Hematopoietic multipotent progenitor cell treated with erythropoietin and hydrocortisone succinate and interleukin-3 and kit ligand, for 15 days (in vitro differentiated cells): Measurements from ENCODE around the gene C18orf32.
"Not testable (repeated sequence)": the region's sequence is repeated elsewhere in the genome, so short reads cannot be mapped to it uniquely, and the experiment has no call there.

Experiments used
- DNase-seq: peaks from one replicate; pipeline ENCODE4 v3.0.0-alpha.2; 2015; ENCODE audit warnings: low spot score

Gene C18orf32

DNA sequence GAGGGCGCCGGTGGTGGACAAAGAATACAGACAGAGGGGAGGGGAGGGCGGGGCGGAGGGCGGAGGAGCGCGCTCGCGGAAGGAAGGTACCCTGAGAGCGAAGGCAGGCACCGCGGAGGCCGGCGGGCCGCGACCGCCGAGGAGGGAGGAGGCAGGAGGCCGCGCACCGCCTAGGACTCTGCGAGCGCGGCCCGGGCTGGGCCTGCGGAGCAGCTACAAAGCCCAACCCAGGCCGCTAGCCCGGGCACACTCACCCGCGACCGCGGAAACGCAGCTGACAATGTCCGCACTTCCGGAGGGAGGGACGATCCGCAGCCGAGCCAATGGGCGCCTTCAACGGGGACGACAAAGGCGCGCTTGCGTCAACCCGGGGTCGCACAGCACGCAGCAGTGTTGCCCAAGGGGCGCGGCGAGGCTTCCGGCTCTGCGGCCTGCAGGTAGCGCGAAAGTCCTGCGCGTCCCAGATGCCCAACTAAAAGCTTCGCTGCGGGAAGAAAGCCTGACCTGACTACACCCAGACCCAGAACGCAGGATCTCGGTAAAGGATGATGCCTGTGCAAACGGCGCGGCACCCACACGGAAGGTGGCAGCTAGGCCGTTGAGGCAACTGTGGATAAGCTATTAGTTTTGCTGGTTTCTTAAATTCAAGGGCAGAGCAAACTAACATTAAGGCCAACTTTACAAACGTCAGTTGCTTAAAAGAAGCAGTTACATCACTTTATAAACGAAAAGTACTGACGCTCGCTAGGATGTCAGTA, at the start of gene C18orf32:
TSS of gene C18orf32 (minus strand) at position 282 of the 758 bp plus-strand sequence. CDS start 3,486 bp downstream, outside the sequence.
- peak; percentile 84 for DNase-seq

DNA sequence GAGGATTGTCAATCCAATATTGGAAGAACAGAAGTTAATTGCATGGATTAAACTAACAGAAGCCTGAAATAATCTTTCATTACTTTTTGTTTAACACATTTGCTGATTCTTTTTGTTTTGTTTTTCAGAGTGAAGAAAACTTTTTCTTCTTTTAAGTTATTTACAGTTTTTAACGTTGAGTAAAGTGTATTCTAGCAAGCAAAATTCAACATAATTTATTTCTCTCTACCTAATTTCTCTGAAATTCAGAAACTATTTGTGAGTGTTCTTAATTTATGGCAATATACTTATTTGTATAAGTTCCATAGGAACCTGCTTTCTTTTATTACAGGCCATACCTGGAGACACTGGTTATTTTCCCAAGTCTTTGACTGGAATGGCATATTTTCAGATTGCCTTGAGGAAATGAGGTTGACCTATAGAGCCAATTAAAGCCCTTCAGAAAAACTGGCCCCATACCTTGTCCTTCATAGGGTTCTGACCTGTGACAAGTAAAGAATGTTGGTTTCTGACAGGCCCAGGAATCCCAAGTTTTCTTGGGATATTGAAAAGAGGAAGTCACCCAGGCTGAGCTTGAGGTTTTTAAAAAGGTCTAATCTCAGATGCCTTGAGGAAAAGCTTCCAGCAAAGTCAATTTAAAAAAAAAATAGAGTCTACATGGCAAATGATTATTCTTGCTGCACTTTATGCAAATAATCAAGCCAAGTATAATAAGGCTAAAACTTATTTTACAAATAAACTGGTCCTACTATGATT, 48.0 kb upstream of the C18orf32 start:
- DNase-seq, result no peak

DNA sequence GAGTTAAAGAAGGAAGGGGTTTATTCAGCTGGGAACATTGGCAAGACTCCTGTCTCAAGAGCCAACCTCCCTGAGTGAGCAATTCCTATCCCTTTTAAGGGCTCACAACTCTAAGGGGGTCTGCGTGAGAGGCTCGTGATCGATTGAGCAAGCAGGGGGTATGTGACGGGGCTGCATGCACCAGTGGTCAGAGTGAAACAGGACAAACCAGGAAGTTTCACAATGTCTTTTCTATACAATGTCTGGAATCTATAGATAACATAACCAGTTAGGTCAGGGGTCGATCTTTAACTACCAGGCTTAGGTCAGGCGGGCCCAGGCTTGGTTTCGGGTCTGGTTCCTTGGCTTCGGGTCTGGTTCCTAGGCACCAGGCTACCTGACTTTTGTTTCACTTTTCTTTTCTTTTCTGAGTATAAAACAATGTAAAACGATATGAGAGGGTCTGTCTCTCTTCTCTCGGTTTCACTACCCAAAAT, 44.7 kb upstream of the C18orf32 start:
- no peak for DNase-seq

DNA sequence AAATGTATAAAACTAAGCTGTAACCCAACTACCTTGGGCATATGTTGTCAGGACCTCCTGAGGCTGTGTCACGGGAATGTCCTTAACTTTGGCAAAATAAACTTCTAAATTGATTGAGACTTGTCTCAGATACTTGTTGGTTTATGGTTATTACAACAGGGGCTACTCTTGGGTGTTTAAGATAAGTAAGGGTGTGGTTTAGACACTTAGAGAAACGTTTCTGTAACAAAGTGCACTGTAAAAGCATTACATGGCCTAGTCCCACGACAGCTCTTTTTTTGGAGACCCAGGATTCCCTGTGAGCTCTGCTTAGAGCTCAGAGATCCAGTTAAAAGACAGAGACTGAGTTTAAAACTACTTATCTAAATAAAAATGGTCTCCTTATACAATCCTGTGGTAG, 42.6 kb upstream of the C18orf32 start:
- DNase-seq, result no peak

DNA sequence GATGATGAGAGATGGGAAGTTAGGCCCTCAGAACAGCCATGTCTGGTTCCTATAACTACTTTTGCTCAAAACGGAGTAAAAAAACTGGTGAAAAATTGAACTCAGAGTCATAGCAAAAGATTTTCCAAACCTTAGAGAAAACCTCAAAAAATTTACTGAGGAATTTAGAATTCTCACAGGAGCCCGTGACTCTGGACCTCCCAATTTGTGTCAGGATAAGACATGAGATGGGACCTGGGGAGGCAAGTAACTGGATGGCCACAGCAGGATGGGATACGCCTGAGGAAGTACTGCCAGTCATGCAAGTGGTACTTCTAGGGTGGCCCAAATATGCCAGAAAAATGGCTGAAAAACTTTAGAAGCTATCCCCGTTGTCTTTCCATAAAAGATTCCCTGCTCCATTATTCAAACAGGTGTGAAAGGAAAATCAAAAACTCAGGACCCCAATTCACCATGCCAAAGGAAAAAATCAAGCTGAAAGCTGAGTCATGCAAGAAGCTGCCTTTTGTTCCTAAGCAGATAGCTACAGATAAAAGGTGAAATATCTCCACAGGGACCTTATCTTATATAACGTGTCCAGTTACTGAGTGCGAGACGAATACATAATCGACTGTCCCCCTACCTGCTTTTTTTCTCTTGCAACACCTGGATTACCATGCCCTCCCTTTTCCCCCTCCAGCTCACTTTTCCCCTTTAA, 40.7 kb upstream of the C18orf32 start:
- no peak for DNase-seq

DNA sequence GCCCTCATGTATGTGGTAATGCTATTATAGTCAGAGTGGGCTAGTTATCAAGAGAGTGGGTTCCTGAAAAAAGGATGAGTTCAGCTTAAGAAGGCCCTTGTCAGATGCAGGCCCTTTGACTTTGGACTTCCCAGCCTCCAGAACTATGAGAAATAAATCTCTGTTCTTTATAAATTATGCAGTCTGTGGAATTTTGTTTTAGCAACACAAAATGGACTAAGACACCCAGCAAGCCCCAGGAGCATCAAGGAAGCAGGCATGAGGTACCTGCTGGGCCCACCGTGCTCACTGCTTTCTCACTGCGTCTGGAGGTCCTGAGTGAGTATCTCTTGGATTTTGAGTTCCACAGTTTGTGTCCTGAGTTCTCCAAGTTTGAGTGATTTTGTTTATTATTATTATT, 38.9 kb upstream of the C18orf32 start:
- DNase-seq, result no peak

DNA sequence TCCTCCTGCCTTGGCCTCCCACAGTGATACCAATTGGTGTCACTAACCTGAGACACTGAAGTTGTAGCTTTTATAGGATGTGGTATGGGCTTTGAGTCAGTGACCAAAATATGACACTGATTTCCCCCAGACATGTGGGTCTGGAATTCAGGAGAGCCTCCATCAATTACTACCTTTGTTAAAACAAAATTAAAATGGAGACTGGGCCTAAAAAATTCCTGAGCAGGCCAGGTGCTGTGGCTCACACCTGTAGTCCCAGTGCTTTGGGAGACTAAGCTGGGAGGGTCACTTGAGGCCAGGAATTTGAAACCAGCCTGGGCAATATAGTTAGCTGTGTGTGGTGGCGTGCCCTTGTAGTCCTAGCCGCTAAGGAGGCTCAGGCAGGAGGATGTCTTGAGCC, 37.9 kb upstream of the C18orf32 start:
- no peak for DNase-seq

DNA sequence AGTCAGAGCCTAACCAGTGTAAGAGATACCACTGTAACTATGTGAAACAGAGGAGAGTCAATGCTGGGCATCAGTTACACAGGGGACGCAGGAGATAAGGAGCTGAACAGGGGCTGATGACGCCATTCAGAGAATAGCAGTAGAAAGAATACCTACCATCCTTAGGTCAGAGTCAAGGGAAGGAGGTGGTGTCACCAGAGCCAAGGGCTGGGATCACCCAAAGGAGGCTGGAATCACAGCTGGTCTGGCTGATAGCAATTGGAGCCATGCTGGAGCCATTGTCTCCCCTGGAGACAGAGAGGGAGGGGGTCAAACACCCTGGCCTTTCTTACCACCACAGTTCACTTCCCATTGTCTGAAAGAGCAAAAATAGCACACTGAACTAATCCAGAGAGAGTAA, 37.3 kb upstream of the C18orf32 start:
- no peak for DNase-seq

DNA sequence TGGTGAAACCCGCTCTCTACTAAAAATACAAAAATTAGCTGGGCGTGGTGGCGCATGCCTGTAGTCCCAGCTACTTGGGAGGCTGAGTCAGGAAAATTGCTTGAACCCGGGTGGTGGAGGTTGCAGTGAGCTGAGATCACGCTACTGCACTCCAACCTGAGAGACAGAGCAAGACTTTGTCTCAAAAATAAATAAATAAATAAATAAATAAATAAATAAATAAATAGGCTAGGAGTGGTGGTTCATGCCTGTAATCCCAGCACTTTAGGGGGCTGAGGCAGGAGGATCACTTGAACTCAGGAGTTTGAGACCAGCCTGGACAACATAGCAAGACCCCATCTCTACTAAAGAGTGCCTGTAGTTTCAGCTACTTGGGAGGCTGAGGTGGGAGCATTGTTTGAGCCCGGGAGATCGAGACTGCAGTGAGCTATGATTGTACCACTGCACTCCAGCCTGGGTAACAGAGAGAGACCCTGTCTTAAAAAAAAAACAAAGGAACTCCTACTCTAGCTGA, 36.6 kb upstream of the C18orf32 start:
- DNase-seq, result not testable (repeated sequence)

DNA sequence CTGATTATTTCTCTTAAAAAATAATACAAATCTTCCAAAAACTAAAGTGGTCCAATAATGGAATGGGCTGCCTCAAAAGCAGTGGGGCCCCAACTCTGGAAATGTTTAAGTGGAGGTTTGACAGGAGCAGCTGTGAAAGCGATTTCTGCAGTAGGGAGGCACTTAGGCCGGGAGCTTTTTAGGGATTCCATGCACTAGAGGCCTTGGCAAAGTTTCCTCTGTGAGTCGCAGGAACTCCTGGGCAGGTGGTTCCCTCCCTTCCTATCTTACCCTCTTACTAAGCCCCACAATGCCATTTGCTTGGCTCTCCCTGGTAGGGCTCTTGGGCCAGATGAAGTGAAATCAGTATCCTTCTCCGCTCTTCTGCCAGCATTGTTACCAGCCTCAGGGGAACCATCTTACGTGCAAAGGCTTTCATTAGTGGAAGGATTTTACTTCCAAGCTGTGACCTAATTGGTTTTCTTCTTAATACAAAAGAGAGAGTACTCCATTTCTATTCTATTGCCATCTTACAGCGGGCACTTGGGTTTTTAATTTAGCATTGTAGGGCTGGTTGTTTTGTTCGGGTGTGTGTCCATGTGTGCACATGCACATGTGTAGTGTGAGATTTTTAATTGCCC, 34.3 kb upstream of the C18orf32 start:
- no peak for DNase-seq

DNA sequence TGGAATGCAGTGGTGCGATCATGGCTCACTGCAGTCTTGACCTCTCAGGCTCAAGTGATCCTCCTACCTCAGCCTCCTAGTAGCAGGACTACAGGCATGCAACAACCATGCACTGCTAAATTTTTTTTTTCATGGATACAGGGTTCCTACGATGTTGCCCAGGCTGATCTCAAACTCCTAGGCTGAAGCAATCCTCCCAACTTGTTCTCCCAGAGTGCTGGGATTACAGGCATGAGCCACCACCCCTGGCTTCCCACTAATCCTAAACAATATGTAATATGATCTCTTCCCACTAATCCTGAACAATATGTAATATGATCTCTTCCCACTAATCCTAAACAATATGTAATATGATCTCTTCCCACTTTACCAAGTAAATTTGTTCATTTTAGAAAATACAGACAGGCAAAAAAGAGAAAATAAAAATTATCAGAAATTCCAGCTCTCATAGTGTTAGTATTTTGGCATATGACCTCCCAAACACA, 33.7 kb upstream of the C18orf32 start:
- no peak for DNase-seq

DNA sequence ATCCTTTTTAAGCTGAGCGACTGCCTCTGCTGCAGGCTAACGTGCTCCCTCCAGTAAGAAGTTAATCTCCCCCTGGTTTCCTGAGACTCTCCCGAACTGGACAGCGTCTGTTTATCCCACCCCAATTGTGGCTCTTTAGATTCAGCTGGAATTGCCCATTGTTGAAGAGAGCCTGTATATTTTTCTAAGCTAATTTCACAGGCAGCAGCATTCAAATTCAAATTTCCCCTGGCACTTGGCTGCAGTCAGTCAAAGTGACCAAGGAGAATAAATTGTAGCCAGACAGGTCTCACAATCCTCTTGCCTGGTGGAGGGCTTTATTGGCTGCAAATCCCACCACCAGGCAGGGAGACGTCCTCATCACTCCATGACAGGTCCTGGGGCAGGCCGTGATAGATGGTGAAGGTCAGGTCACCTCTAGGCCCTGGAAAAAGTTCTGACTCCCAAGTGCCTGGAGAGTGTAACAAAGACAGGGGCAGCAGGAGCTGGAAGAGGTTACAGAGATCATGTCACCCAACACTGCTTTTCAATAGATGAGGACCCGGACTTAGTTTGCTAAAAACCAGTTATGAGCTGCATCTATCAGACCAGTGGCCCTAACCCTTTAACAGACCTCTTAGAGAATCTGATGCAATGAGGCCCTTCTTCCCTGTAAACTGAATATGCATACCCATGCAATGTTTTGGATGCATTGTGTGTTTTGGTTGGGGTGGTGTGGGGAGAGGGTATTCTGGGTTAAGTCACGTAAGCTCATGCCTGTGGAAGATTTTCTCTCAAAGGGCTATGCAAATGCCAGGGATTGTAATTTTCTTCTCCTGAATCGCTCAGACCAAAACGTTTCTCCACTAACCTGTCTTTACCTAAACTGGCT, 32.3 kb upstream of the C18orf32 start:
- no peak for DNase-seq

DNA sequence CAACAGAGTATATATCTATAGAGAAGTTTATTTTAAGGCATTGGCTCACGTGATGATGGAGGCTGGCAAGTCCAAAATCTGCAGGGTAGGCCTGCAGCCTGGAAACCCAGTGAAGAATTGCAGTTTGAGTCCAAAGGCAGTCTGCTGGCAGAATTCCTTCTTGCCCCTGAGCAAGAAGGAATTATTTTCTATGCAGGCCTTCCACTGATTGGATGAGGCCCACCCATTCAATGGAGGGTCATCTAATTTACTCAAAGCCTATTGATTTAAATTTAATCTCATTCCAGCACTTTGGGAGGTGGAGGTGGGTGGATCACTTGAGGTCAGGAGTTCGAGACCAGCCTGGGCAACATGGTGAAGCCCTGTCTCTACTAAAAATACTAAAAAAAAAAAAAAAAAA, 30.4 kb upstream of the C18orf32 start:
- no peak for DNase-seq

DNA sequence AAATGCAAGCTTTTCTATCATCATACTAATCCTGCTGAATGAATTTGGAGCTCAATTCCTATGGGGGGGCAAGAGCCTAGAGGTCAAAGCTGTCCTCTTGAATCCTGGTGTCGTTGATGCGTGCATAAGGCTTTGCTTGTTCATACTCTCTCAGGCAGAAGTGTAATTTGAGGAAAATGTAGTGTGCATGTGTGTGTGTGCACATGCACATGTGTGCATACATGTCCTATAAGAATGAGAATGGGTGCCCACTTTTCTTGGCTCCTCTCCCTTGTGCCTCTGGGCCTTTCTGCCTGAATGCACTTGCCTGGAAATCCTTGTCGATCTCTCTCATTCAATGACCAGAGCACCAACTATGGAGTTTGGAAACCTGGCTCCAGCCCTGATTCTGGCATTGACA, 28.5 kb upstream of the C18orf32 start:
- DNase-seq, result no peak

DNA sequence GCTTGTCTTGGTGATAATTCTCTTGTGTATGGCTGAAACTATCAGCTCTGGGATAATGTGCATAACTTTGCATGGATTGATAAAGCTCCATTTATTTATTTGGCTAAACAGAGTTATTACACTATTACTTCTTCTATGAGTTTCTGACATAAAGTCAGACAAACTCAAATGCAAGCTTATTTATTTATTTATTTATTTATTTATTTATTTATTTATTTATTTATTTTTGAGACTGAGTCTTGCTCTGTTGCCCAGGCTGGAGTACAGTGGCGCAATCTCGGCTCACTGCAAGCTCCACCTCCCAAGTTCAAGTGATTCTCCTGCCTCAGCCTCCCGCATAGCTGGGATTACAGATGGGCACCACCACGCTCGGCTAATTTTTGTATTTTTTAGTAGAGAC, 28.0 kb upstream of the C18orf32 start:
- not testable (repeated sequence) for DNase-seq

DNA sequence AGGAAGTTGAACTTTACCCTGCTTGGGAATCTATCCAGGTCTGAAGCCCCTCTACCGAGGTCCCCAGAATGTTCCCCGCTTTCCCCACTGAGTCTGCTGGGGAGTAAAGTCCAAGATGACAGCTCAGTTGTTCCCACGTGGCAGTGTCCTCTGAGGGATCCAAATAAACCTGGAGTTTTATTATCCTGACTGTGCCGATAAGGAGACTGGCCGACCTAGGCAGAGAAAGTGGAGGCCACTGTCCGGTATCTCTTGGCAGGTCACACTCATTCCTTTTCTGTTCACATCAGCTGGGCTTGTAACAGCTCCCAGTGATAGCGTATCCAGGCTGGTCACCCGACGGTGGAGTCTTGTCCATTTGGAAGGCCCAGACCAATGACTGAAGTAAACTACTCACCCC, 27.5 kb upstream of the C18orf32 start:
- no peak for DNase-seq

DNA sequence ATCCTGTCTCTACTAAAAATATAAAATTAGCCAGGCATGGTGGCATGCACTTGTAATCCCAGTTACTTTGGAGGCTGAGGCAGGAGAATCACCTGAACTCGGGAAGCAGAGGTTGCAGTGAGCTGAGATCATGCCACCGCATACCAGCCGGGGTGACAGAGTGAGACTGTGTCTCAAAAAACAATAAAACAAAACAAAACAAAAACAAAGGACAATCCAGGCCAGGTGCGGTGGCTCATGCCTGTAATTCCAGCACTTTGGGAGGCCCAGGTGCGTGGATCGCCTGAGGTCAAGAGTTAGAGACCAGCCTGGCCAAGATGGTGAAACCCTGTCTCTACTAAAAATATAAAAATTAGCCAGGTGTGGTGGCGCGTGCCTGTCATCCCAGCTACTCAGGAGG, 25.8 kb upstream of the C18orf32 start:
- not testable (repeated sequence) for DNase-seq

DNA sequence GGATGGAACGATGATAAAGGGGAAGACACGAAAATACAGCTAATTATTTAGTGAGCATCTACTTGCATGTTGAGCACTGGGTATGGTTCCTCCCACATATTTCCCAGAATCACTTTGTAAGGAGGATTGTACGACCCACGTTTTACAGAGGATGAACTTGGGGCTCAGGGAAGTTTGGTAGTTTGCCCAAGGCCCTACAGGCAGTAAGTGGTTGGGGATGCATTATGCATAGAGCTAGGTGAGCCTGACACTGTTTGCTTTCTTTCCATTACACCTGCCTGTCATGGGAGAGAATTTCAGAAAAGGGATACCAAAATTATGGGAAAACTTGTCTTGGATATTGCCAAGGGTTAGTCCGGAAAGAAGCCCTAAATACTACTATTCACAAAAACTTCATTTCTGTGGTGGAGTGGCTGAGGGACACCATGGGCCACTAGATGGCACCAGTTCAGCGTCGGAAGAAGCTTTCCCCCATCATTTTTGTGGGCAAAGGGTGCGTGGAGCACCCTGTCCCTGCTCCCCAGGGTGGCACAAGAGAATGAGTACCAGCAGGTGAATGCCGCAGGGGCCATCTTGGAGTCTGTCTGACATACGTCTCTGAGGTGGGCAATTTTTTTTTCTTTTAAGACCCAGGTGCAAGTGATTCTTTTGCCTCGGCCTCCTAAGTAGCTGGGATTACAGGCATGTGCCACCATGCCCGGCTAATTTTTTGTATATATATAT, 23.5 kb upstream of the C18orf32 start:
- DNase-seq, result peak; percentile 50

DNA sequence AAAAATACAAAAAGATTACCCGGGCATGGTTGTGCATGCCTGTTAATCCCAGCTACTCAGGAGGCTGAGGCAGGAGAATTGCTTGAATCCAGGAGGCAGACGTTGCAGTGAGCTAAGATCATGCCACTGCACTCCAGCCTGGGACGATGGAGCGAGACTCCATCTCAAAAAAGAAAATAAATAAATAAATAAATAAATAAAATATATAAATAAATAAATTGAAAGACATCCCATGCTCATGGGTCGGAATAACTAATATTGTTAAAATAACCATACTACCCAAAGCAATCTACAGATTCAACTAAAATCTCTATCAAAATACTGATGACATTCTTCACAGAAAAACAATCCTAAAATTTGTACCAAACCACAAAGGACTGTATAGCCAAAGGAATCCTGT, 19.4 kb upstream of the C18orf32 start:
- not testable (repeated sequence) for DNase-seq

DNA sequence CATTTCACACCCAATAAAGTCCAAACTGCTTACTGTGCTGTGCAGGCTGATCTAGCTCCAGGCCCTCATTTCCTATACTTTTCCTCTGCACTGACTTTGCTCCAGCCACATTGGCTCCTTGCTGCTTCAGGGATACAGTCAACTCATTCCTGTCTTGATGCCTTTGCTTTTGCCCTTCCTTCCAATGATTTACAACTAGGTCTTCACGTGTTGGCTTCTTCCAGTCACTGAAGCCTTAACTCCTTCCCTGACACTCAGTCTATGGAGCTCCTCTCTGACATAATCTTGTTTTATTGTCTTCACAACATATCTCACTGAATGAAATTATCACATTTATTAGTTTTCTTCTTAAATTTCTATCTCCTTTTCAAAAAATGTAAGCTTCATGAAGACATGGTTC, 16.9 kb upstream of the C18orf32 start:
- DNase-seq, result no peak
